Embryonic facial prominence (tissue), 1 donor: ENCODE measurements around the gene FEV.
"Not testable (repeated sequence)": the region's sequence is repeated elsewhere in the genome, so short reads cannot be mapped to it uniquely, and the experiment has no call there.

Experiments
- DNase-seq: peaks from one replicate; pipeline ENCODE4 v3.0.0-alpha.2; 2016; ENCODE audit errors: extremely low spot score

The FEV gene

GRCh38 chr2:218944759-218945404, 40.1 kb downstream of the FEV start:
- DNase-seq = no peak

- DNase-seq = not testable (repeated sequence)
These were observed 53.2 kb downstream of the FEV start for GRCh38 chr2:218931751-218932150.
